SIG-M5 treated with dmso at 0.1 percent for 504 hours (cell line): ENCODE data around the gene FAM81B.
A peak's percentile ranks its signal among the peaks of the same experiment; 100 is the strongest.

Experiments used
- DNase-seq: peaks from one replicate; lab custom pipeline; 2025; ENCODE audit not compliant: unreplicated experiment; lab: John Stamatoyannopoulos, UW

Gene FAM81B

DNA sequence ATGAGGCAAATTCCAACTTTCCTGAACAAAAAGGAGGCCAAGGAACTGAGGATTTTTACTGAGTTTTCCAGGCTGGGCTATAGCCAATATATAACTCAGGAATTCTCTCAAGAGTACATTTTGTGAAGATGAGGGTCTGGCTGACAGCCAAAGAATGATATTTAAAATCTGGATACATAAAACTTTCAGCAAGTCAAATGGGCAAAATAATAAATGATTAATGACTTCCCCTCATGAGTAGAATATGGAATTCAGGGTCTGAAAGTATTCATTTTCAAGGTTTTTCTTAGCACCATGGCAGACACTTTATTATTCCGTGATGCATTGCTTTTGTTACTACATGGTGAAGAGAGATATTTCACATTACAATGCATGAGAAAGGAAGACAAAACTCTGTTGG lies 7.8 kb downstream of the FAM81B start:
- DNase-seq: no peak

DNA sequence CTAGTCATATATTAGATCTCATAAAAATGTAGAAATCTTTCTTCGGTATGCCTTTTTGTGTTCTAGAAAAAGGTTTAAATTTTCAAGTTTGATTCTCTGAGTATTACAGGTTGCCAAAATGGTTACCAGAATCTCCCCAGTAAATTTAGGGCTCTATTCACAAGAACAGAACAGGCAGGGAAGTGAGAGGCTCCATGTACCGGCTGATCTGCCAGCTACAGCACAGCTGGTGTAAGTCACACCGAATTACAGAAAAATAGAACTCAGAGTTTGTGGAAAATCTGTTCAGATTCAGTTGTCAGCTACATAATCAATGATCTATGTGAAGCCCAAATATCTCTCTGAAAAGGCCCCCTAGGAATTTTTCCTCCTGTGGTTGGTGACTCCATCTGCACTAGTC lies 10.5 kb downstream of the FAM81B start:
- DNase-seq: no peak

DNA sequence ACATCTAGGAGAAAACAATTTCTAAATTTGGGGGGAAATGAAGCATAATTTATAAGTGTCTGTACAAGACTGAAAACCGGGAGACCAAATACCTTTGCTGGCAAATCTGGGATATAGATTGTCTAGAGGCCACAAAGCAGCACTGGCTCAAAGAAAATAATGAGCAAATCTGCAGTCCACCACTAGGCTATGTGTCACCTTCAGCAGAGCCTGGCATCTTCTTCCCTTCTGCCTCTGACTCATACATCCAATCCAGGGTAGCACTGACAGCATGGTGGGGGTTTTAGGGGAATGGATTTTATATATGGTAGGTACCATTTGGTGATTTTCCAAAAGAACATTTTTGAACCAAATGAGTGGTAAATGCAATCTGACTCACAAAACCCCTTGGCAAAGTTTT lies 12.8 kb downstream of the FAM81B start:
- DNase-seq: peak; percentile 5

DNA sequence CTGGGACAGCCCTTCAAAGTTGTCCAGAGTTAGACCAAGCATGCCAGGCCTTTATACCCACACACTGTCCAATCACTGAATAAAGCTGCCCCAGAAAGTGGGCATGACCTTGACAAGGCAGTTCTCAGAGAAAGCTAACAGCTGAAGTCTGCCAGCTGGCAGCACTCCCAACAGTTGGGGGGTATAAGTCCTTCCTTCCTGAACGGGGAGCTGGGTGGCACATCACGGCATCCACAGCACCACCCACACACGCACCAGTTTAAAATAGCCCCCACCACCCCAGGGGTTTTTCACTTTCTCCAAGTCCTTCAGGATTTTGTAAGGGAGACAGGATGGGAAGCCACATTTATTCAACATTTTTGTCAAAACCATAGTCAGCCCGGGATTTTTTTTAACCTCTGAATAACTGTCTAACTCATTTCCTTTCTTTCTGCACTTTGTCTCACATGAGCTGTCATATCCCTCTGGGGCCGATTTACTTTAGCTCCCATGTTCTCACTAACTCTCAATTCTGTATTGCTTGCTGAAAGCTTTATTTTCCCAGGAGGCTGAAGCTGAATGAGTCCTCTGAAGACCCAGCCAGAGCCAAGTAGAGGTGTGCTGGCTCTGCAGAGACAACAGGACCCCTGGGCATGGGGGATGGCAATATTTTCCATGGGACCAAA lies 15.4 kb downstream of the FAM81B start:
- no peak for DNase-seq

DNA sequence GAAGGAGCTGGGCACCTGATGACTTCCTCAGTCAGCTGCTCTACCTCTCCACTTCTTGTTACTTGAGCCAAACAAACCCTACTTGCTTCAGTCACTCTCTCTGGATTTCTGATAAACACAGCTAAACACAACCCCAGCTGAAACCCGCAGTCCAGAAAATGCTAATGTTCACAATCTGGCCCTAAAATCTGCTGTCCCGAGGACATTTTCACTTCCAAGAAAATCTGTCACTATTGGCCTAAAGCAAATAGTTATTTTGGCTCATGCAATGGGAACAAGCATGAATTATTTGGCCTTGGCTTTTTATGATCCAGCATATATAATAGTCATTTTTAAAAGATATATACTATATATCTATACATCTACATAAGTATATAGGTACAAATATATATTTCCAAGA lies 19.1 kb downstream of the FAM81B start:
- no peak for DNase-seq

DNA sequence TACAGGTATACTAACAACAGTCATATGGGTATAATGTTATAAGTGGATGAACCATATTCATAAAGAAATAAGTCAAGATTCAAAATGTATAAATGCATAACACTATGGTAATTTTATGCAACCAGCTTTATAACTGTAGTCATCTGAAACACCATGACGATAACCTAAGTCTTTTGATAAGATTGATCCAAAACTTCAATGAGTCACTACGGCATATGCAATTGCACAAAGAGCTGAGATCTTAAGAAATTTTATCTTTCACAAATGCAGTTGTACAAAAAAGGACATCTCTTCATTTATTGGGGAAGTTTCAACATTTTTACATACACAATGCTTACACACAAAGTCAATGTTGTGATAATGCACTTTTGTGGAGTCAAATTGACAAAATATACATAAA lies 20.3 kb downstream of the FAM81B start:
- DNase-seq: peak; percentile 11

DNA sequence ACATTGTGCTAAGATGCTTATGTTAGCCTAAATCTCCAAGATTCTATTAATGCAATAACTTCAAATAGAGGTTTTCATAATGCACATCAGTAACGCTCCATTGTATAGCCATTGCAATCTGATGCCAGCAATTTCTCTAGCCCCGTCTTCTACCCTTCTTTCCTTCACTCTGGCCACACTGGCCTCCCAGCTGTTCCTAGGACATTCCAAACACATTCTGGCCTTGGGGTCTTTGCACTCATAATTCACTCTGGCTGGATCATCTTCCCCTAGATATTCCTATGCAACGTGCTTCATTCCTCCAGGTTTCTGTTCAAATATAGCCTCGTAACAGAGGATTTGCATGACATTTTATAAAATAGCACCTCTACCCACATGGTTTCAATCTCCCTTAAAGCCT lies 23.3 kb downstream of the FAM81B start:
- no peak for DNase-seq

DNA sequence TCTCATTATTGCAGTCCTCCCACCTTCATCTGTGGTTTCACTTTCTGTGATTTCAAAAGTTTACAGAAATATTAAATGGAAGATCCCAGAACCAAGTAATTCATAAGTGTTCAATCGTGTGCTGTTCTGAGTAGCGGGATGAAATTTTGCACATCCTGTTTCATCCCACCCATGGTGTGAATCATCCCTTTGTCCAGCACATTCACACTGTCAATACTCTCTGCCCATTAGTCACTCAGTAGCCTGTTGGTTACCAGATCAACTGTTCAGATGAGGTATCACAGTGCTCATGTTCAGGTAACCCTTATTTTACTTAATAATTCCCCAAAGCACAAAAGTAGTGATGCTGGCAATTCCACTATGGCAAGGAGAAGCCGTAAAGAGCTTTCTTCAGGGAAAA lies 26.8 kb downstream of the FAM81B start:
- DNase-seq: no peak

DNA sequence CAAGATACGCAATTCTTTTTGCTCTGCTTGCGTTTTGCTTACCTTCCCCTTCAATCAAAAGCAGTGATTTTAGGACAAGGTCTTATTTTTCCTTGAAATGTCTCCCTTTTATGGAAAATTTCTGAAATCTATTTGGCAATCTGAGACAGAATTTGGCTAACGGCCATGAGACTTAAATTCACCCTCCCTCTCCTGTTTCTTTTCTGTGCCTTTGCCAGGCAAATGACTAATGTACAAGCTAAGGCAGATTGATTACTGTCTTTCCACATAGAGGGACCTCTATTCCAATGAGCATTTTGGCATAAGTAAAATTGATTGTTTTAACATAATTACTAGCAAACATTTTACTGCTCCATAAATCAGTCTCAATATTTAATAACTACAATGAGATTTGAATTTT lies 31.7 kb downstream of the FAM81B start:
- no peak for DNase-seq

DNA sequence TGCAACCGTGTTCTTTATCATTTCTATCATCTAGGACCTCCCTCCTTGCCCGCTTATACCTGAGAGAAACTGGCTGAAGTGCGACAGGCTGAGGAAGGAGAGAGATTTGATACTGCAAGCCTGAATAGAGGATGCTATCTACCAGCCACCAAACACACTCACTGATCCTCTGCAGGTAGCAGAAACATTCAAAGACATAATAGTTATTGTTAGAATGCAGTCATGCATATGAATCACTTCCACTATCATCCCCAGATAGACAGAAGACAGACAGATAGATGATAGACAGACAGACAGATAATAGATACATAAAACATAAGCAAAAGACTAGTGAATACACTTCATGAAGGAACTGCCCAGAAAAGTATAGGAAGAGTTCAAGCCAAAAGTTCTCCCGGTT lies 32.9 kb downstream of the FAM81B start:
- DNase-seq: no peak

DNA sequence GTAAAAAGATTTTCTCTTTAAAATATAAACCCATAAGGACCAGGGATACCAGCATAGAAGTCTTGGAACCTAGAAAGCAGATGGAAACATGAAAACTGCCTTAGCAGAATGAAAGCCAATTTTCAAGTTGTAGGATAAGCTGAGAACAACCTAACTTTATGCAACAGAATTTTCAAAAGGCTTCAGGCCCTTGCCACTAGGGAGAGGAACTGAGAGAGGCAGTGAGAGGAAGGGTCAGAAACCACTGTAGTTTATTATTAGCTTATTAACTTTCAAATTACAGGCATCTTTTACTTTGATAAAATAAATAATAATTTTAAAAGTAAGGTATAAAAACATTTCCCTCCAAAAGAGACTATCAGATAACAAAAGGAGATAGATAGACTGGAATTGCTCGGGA lies 33.4 kb downstream of the FAM81B start:
- DNase-seq: no peak

DNA sequence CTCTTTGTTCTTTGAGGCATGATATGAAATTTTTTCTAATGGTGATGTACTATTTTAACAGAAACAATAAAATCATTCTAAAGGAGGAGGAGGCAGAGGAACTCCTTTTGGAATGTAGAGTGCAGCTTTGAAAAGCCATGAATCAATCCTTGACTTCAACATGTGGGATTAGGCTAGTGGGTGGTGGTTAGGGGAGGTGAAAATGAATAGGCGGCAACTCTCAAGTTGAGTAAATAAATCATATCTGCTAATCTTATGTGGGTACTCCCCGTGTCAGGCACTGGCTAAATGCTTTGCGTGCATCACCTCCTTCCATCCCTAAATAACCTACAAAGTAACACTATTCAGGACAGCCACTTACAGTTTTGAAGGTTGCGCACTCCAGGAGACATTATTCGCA lies 35.1 kb downstream of the FAM81B start:
- no peak for DNase-seq

DNA sequence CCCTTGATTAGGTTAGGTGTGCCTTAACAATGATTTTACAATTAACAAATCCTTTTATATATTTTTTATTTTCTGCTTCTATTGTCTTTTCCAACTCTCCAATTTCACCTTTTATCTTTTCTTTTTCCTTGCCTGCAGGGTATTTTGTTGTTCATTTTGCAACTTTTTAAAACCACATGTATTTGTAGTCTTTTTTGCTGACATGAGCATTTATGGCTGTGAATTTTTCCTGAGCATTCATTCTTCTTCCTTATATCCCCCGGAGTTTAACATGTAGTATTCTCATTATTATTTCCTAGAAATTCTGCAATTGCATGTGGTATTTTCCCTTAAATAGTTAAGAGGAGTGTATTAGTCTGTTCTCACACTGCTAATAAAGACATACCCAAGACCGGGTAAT lies 41.6 kb downstream of the FAM81B start:
- DNase-seq: no peak

DNA sequence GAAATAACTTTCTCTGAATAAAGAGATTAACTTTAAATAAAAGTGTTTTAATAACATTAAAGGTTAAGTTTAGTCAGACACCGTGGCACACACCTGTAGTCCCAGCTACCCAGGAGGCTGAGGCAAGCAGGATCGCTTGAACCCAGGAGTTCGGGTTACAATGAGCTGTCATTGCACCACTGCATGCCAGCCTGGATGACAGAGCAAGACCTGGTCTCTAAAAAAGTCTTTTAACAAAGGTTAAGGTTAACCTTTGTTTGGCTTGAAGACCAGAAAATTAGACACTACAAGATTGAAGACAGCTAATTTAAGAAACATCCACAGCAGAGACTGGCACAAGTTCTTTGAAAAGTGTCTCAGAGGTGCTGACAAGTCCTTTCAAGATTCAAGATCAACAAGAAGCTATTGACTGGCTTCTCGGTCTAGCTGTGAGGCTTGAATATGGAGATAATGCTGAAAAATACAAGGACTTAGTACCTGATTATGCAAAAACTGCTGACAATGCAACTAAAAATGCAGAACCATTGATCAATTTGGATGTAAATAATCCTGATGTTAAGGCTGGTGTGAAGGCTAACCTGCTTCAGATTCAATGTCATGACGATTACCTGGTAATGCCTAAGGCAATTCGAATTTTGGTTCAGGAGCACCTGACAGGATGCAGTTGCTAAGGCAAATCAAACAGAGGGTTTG lies 48.8 kb downstream of the FAM81B start:
- DNase-seq: no peak

DNA sequence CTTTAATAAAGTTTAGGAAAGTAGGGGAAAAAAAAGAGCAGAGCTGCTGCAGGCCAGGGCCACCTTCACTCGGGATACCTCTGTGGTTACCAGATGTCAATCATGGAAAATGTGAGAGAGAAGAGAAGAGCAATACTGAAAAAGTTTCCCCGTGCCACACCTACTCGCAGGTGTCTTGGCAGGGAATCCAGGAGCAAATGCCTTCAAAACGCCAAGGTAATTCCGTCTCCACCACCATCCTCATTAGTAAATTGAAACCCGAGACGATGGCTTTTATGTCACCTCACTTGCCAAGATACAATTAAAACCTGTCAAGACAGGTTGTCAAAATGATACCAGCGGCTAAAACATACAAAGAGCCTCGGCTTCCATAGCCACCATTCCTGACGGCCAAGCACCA lies 49.7 kb downstream of the FAM81B start:
- no peak for DNase-seq

DNA sequence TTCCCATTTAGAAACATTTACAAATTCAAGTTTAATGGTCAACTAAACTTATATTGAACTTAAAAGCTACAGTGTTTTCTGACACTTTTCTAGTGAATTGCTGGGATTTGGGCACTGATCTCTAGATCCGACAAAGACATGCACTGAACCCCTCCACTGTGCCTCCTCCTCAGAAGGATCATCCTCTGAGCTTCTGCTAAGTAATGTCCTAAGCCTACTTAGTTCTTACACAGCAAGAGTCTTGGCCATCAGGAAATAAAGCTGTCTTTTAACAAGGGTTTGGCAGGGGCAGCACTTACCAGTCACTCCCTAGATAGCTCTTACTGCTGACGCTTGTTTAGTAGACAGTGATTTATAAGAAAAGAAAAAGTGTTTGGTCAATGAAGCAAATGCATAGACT lies 50.5 kb downstream of the FAM81B start:
- DNase-seq: no peak

DNA sequence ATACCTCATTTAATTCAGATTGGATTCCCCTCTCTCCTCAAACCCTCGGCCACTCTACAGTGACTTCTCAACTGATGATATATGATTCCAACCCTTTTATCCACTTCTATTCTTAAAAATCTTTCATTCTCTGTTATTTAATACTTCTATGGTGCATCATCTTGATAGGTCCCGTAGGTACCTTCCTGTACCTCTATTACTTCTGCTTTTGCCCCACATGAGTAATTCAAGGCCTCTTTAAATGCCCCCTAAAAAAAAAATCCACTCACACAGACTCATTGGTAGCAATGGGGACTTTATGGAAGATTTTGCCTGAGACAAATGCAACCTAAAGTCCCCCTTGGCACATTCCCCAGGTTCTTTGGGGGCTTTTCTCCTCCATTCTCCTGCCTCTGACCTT lies 54.3 kb downstream of the FAM81B start:
- no peak for DNase-seq

DNA sequence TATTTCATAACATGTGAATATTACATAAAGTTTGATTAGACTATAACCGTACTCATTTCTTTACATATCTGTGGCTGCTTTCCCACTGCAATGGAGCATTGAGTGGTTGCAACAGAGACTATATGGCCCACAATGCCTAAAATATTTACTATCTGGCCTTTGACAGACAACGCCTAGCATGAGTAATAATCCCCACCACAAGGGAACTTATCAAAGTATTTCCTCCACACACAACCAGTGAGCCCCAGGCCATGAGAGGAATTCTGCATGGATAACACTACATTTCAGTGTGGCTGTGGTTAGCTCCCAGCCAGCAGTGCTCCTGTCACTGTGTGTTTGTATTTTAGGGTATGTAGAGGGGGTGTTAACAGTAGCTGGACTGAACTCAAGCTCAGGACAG lies 54.8 kb downstream of the FAM81B start:
- no peak for DNase-seq

DNA sequence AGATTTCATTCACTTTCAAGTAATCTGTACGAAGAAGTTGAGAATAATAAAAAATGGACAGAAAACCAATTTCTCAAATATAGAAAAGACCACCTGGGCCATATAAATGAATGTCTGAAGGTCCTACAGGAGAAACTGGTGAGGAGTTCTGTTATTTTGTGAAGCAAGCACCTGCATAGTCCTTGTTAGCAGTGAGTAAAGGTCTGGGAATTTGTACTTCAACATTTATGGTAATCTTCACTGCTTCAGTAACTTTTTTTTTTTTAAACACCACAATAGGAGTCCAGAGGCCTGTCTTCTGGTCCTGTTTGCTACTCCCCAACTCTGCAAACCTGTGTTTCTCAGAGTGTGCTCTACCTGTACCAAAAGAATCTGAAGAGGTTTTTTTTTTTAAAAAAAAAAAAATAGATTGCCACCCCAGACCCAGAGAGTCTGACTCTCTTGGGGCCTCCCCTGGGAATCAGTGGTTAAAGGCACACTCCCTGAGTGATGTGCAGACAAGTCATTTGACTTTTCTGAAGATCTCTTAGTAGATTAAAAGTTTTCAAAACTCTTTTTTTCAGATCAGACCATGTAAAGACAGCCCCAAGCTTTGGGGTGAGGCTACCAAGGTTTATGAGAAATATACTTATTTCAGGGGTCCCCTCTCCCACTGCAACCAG lies 55.5 kb downstream of the FAM81B start:
- no peak for DNase-seq

DNA sequence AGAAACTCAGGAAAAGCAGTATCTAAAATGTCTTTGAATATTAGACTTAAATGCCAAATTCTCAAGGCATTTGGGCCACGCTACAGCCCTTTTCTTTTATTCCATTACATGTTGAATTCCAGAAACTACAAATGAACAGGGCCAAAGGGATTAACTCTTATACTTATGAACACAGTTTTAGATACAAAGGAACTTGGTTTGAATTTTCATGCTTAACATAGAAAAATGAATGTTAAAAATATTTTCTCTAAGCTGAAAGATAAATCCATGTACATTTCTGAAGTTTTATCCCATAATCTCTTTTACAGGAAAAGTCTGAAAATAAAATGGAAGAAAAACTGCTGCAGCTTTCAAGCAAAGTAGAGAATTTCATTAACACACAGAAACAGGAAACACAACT lies 56.8 kb downstream of the FAM81B start:
- no peak for DNase-seq

DNA sequence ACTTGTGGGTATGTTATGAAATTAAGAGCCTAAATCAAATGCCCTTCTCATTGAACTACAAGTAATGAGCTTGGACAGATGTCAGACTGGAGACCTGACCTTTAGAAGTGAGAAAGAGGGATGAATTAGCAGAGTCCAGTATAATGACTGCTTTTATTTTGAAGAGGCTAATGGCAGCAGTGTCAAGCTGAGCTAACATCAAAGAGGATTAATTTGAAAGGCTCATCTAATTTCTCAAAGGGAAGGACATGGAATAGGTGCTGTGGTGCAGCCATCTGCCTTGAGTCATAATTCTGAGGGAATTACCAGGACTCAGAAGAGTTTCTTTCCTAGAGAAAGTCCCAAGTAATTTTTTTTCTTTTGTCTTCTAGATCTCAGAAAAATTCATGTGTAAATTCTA lies 57.6 kb downstream of the FAM81B start:
- no peak for DNase-seq

DNA sequence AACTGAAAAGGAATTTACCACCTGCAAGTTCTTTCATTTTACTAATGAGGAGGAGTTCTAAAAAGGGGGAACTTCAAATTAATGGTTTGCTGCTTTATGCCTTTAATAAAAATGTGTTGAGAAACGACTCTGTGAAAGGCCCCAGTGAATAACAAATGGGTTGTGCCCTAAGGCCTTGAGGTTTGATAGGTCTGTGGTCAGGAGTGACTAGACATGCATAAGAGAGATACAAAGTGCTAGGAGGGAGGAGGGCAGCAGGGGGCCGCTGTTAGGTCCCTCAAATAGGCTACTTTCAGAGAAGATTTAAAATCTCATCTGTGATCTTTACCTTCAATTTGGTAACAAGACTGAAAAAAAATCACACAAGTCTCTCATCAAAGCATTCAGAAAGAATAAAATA lies 58.3 kb downstream of the FAM81B start:
- DNase-seq: no peak

DNA sequence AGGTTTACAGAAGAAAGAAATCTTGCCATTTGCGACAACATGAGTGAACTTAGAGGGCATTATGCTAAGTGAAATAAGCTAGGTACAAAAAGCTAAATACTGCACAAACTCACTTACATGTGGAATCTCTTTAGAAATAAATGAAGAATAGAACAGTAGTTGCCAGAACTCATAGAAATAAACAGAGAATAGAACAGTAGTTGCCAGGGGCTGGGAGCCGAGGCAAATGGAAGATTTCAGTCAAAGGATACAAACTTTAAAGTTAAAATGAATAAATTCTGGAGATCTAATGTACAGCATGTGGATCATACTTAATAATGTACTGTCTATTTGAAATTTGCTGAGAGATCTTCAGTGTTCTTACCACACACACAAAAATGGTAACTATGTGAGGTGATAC lies 63.4 kb downstream of the FAM81B start:
- no peak for DNase-seq
